K562 (cell line): Measurements from ENCODE around the gene NPDC1. TPM values are rescaled to one million over a fixed set of nuclear protein-coding genes. Genes with fewer than 3 reads are reported as not detected.
A peak's percentile ranks its signal among the peaks of the same experiment; 100 is the strongest.

Experiments
- FOS ChIP-seq: IDR thresholded peaks from 3 replicates; pipeline ENCODE4 v1.6.1; 2011; ENCODE audit not compliant: insufficient read length; ENCODE audit errors: extremely low read depth
- FOXA3 ChIP-seq, 2 experiments: fragments of 450-650 bp in 1 of 2; sonication (generic) in 1 of 2; formaldehyde crosslinking; IDR thresholded peaks in 1 of 2; conservative IDR thresholded peaks in 1 of 2; 2 replicates each; pipeline versions ENCODE4 v1.4.0 to v1.8.0; 2020 to 2022; ENCODE audit warnings: mild to moderate bottlenecking in 2 of 2, missing genetic modification reagents in 1 of 2
- FOXK2 ChIP-seq, 2 experiments: fragments of 450-650 bp; IDR thresholded peaks in 1 of 2; conservative IDR thresholded peaks in 1 of 2; 2 replicates each; pipeline ENCODE4 v1.6.1; 2016; ENCODE audit warnings: low read depth in 2 of 2, mild to moderate bottlenecking in 1 of 2
- KAT2B ChIP-seq: IDR thresholded peaks from one replicate; pipeline ENCODE4 v1.6.1; 2012; ENCODE audit warnings: low read depth, mild to moderate bottlenecking, control low read depth, inconsistent platforms, low read length, moderate library complexity
- KDM4B ChIP-seq, 2 experiments: fragments of 450-650 bp in 1 of 2; sonication (generic) in 1 of 2; IDR thresholded peaks; 2 replicates each; pipeline ENCODE4 v1.6.1; 2016 to 2017; ENCODE audit warnings: borderline replicate concordance in 2 of 2, antibody characterized with exemption in 1 of 2, low read depth in 1 of 2, mild to moderate bottlenecking in 1 of 2
- LARP7 ChIP-seq: fragments of 450-650 bp; IDR thresholded peaks from 2 replicates; pipeline ENCODE4 v1.6.1; 2016
- MAFF ChIP-seq: IDR thresholded peaks from 2 replicates; pipeline ENCODE4 v1.6.1; 2012; ENCODE audit warnings: low read length, improper control_type of control experiment
- PML ChIP-seq: IDR thresholded peaks from 2 replicates; pipeline ENCODE4 v1.6.1; 2012; ENCODE audit warnings: low read length, inconsistent platforms
- PRPF4 ChIP-seq: fragments of 200-400 bp; formaldehyde crosslinking; IDR thresholded peaks from one replicate; pipeline ENCODE4 v1.6.1; 2017; ENCODE audit warnings: low read length, low read depth, mild to moderate bottlenecking; ENCODE audit not compliant: insufficient read depth, poor library complexity, severe bottlenecking
- PTRF ChIP-seq: fragments of 450-650 bp; IDR thresholded peaks from 2 replicates; pipeline ENCODE4 v1.6.1; 2016; ENCODE audit warnings: mild to moderate bottlenecking, missing genetic modification characterization, missing compliant biosample characterization
- PTTG1 ChIP-seq: fragments of 450-650 bp; IDR thresholded peaks from 2 replicates; pipeline ENCODE4 v1.6.1; 2016; ENCODE audit warnings: low read depth, mild to moderate bottlenecking, missing genetic modification characterization, missing compliant biosample characterization
- RCOR1 ChIP-seq, 2 experiments: IDR thresholded peaks; 2 replicates each; pipeline ENCODE4 v1.6.1; 2012; ENCODE audit warnings: low read depth in 2 of 2, low read length in 2 of 2, borderline replicate concordance in 1 of 2, improper control_type of control experiment in 1 of 2
- RHOXF2B ChIP-seq: fragments of 250-450 bp; sonication (Bioruptor Pico); conservative IDR thresholded peaks from 2 replicates; pipeline ENCODE4 v1.5.1; 2021
- SIX5 ChIP-seq, 2 experiments: IDR thresholded peaks; 2 replicates each; pipeline ENCODE4 v1.6.1; 2011; ENCODE audit warnings: low read length in 2 of 2, borderline replicate concordance in 1 of 2, low read depth in 1 of 2, mild to moderate bottlenecking in 1 of 2, moderate library complexity in 1 of 2; ENCODE audit not compliant: insufficient read depth in 1 of 2
- ZKSCAN1 ChIP-seq: fragments of 150-350 bp; IDR thresholded peaks from 2 replicates; pipeline ENCODE4 v1.6.1; 2016; ENCODE audit warnings: low read depth, low read length
- ZKSCAN3 ChIP-seq: fragments of 250-450 bp; sonication (Bioruptor Pico); IDR thresholded peaks from 2 replicates; pipeline ENCODE4 v1.4.0; 2020
- ZNF124 ChIP-seq: sonication (generic); formaldehyde crosslinking; IDR thresholded peaks from 2 replicates; pipeline ENCODE4 v1.8.1; 2022; ENCODE audit warnings: missing genetic modification reagents
- ZNF184 ChIP-seq: sonication (generic); formaldehyde crosslinking; IDR thresholded peaks from 2 replicates; pipeline ENCODE4 v1.5.0; 2020; ENCODE audit warnings: missing genetic modification reagents
- ZNF384 ChIP-seq: IDR thresholded peaks from 2 replicates; pipeline ENCODE4 v1.6.1; 2012; ENCODE audit warnings: low read depth, low read length, improper control_type of control experiment
- ZNF764 ChIP-seq: fragments of 250-450 bp; sonication (Bioruptor Pico); IDR thresholded peaks from 2 replicates; pipeline ENCODE4 v1.4.0; 2020; ENCODE audit warnings: low read depth, mild to moderate bottlenecking, moderate library complexity
- ZNF77 ChIP-seq: fragments of 250-450 bp; sonication (Bioruptor Pico); IDR thresholded peaks from 2 replicates; pipeline ENCODE4 v1.5.0; 2020
- polyA plus RNA-seq, 8 experiments: library from polyadenylated mRNA; depleted of rRNA in 4 of 8; stranded (reverse) in 5 of 8; unstranded in 3 of 8; fragments of >200 nt; fragmentation: Nextera tagmentation in 2 of 8; fragmentation: Illumina TruSeq in 1 of 8; extraction: Ambion mirVana in 2 of 8; extraction: Trizol in 1 of 8; gene quantifications; 2 replicates each; pipeline versions ENCODE4 v1.2.1 to v1.2.3, GENCODE V29; 2011 to 2014; ENCODE audit warnings: inconsistent platforms in 1 of 8, missing spikeins in 1 of 8
- total RNA-seq, 7 experiments: library from RNA; depleted of rRNA in 6 of 7; stranded (reverse); fragments of >200 nt in 6 of 7; fragmentation: Illumina TruSeq in 2 of 7; extraction: Trizol in 2 of 7; gene quantifications; 2 replicates each; pipeline versions ENCODE4 v1.2.1 to v1.2.3, GENCODE V29; 2011 to 2021; ENCODE audit warnings: low replicate concordance in 1 of 7
- TF ChIP-seq, protein P1 (sequence below): fragments of 250-450 bp; sonication (Bioruptor Pico); IDR thresholded peaks from 2 replicates; pipeline ENCODE4 v1.5.0; 2020; ENCODE audit warnings: mild to moderate bottlenecking, borderline replicate concordance
- TF ChIP-seq, protein P2 (sequence below), 3 experiments: fragments of 200-800 bp in 1 of 3; fragments of 250-450 bp in 1 of 3; fragments of 450-650 bp in 1 of 3; sonication (Bioruptor Pico) in 1 of 3; sonication (Bioruptor generic) in 1 of 3; formaldehyde crosslinking in 1 of 3; IDR thresholded peaks; 2 replicates each; pipeline versions ENCODE4 v1.6.1 to v1.8.0; 2016 to 2022; ENCODE audit warnings: mild to moderate bottlenecking in 2 of 3, missing genetic modification characterization in 2 of 3, missing compliant biosample characterization in 1 of 3, moderate library complexity in 1 of 3

Gene NPDC1
- total and polyA plus RNA-seq, 9 of the 15 experiments (the other 6 are each of a cell fraction or from before 2014, with no cell fraction given) = 0.06 to 2.1 (median 0.53) TPM; not detected in 3

DNA sequence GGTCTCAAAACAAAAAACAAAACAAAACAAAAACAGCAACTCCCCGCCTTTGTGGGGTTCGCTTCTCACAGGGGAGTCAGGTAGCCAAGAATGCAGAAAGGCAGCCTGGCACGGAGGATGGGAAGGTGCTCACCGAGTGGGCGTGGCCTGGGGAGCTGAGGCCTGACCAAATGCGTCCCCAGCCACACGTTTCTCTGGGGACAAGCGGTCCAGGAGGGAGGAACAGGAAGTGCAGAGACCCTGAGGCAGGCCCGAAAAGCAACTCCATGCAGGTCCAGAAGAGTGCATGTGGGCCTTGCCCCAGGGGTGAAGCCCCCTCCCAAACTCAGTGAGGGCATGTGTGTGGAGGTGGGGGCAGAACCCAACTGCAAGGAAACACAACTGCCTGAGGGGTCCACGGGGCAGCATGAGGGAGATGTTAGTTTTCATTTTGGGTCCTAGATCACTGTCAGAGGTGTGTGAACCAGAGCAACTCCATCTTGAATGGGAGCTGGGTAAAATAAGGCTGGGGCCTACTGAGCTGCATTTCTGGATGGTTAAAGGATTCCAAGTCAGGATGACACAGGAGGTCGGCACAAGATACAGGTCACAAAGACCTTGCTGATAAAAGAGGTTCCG lies 28.8 kb upstream of the NPDC1 start (continued):
- TF ChIP-seq ZNF384 = no peak
- no peak for TF ChIP-seq FOS
- peak; percentile 89 for TF ChIP-seq ZKSCAN3
- TF ChIP-seq RCOR1 (IDR thresholded peaks at IDR 0.05; ENCODE audit: borderline replicate concordance in 1 of 2, low read depth in 2 of 2, low read length in 2 of 2) = no peak
- TF ChIP-seq ZNF77 = peak; percentile 82; the same call in 1 of the 2 replicates
- TF ChIP-seq KAT2B = no peak
- TF ChIP-seq, protein P1, sequence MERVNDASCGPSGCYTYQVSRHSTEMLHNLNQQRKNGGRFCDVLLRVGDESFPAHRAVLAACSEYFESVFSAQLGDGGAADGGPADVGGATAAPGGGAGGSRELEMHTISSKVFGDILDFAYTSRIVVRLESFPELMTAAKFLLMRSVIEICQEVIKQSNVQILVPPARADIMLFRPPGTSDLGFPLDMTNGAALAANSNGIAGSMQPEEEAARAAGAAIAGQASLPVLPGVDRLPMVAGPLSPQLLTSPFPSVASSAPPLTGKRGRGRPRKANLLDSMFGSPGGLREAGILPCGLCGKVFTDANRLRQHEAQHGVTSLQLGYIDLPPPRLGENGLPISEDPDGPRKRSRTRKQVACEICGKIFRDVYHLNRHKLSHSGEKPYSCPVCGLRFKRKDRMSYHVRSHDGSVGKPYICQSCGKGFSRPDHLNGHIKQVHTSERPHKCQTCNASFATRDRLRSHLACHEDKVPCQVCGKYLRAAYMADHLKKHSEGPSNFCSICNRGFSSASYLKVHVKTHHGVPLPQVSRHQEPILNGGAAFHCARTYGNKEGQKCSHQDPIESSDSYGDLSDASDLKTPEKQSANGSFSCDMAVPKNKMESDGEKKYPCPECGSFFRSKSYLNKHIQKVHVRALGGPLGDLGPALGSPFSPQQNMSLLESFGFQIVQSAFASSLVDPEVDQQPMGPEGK (CRISPR knock-in tag) = peak; percentile 96
- TF ChIP-seq FOXK2 (conservative IDR thresholded peaks at IDR 0.05 in 1 of 2, IDR thresholded peaks at IDR 0.05 in 1 of 2; ENCODE audit: low read depth in 2 of 2) = no peak
- no peak for TF ChIP-seq ZNF124 (CRISPR knock-in tag)
- TF ChIP-seq ZNF184 (CRISPR knock-in tag) = no peak
- no peak for TF ChIP-seq LARP7
- TF ChIP-seq, protein P2, sequence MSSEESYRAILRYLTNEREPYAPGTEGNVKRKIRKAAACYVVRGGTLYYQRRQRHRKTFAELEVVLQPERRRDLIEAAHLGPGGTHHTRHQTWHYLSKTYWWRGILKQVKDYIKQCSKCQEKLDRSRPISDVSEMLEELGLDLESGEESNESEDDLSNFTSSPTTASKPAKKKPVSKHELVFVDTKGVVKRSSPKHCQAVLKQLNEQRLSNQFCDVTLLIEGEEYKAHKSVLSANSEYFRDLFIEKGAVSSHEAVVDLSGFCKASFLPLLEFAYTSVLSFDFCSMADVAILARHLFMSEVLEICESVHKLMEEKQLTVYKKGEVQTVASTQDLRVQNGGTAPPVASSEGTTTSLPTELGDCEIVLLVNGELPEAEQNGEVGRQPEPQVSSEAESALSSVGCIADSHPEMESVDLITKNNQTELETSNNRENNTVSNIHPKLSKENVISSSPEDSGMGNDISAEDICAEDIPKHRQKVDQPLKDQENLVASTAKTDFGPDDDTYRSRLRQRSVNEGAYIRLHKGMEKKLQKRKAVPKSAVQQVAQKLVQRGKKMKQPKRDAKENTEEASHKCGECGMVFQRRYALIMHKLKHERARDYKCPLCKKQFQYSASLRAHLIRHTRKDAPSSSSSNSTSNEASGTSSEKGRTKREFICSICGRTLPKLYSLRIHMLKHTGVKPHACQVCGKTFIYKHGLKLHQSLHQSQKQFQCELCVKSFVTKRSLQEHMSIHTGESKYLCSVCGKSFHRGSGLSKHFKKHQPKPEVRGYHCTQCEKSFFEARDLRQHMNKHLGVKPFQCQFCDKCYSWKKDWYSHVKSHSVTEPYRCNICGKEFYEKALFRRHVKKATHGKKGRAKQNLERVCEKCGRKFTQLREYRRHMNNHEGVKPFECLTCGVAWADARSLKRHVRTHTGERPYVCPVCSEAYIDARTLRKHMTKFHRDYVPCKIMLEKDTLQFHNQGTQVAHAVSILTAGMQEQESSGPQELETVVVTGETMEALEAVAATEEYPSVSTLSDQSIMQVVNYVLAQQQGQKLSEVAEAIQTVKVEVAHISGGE (CRISPR knock-in tag; IDR thresholded peaks at IDR 0.05) = peak in 2 of 3 experiments; percentile 68 to 95; a peak in 4 of 6 replicates
- no peak for TF ChIP-seq SIX5 (IDR thresholded peaks at IDR 0.05; ENCODE audit: borderline replicate concordance in 1 of 2, insufficient read depth in 1 of 2, low read depth in 1 of 2, low read length in 2 of 2)
- peak; percentile 93 for TF ChIP-seq ZNF764 (CRISPR knock-in tag)
- TF ChIP-seq PRPF4 = no peak
- TF ChIP-seq PML = no peak
- TF ChIP-seq FOXA3 (CRISPR knock-in tag; conservative IDR thresholded peaks at IDR 0.05 in 1 of 2, IDR thresholded peaks at IDR 0.05 in 1 of 2) = peak in 1 of 2 experiments; percentile 71; a peak in 2 of 4 replicates
- no peak for TF ChIP-seq KDM4B (IDR thresholded peaks at IDR 0.05; ENCODE audit: borderline replicate concordance in 2 of 2, low read depth in 1 of 2)
- TF ChIP-seq PTTG1 (tag) = peak; percentile 98
- TF ChIP-seq ZKSCAN1 = no peak
- TF ChIP-seq PTRF = peak; percentile 99
- no peak for TF ChIP-seq MAFF
- peak; percentile 94 for TF ChIP-seq RHOXF2B
